HG02981 (cell line): Measurements from ENCODE around the gene ERFL.
"Not testable (repeated sequence)": the region's sequence is repeated elsewhere in the genome, so short reads cannot be mapped to it uniquely, and the experiment has no call there.

Experiments
- ATAC-seq: cut with Tn5 transposase; IDR thresholded peaks from one replicate; pipeline ENCODE4 v1.9.1; 2021; ENCODE audit warnings: mild to moderate bottlenecking, moderate library complexity; ENCODE audit not compliant: unreplicated experiment

The ERFL gene

DNA sequence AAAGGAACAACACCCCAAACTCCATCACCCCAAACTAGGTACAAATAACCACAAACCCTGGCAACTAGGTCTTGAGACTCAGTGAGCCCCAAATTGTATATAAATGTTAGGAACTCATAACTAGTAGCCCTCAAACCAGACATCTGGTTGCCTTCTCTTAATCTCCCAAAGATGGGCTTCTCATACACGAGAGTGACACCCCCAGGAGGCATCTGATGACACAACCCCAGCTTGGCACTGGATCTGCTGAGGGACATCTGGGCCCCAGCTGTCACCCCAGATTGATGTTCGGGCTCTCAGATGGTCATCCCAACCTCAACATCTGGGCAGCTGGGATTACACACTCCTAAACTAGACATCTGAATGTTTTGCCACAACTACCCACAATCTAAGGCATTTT lies 16.1 kb upstream of the ERFL start:
- ATAC-seq: no peak

DNA sequence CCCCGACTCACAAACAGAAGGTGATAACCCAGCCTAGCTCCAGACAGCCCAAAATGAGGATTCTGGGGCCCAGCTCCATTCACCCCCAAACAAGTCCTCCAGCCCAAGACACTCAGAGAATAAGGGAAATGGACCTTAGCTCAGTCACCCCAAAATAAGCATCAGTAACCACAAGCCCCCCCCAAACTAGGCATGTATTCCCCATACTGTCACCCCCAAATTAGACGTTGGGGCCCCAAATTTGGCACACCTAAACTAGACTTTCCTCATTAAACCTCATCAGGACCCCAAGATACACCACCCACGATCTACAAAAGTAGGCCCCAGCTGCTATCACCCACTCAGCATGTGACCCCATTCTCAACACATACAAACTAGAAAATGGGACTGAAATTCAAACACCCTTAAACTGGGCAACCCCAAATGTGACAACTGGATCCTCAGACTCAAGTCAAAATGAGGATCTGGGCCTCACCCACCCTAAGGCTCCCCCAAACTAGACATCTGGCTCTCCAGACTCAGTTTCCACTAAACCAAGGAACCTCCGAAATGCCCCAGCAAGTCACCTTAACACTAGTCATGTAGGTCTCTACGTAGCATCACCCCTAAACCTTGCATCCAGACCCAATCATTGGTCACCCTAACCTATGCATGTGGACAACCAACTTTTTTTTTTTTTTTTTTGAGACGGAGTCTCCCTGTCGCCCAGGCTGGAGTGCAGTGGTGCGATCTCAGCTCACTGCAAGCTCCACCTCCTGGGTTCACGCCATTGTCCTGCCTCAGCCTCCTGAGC lies 13.4 kb upstream of the ERFL start:
- ATAC-seq: no peak

DNA sequence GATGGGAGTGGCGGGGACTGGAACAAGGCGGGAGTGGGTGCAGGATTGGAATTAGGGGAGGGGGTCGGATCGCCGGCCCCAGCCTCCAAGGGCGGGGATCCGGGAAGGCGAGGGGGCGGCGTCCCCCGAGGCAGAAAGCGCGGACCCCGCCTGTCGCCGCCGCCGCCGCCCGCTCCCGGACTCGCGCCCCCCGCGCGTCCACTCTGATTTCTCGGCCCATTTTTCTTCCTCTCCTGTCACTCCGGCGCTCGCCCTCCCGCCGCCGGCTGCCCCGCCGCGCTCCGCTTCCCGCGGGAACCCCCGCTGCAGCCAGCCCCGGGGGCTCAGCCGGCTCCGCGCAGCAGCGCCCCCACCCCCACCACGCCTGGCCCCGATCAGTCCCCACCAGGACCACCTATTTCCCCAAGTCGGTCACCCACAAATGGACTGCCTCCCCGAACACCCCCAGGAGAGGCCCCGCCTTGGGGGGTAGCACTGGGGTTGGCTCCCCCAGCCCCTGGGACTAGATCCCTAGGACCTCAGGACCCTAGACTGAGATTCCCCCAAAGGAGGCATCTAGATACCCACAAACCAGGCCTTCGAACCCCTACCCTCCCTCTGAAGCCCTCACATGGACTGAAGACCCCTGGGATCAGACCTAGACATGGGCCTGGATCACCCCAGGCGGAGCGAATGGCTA lies 12.6 kb upstream of the ERFL start:
- ATAC-seq: no peak

DNA sequence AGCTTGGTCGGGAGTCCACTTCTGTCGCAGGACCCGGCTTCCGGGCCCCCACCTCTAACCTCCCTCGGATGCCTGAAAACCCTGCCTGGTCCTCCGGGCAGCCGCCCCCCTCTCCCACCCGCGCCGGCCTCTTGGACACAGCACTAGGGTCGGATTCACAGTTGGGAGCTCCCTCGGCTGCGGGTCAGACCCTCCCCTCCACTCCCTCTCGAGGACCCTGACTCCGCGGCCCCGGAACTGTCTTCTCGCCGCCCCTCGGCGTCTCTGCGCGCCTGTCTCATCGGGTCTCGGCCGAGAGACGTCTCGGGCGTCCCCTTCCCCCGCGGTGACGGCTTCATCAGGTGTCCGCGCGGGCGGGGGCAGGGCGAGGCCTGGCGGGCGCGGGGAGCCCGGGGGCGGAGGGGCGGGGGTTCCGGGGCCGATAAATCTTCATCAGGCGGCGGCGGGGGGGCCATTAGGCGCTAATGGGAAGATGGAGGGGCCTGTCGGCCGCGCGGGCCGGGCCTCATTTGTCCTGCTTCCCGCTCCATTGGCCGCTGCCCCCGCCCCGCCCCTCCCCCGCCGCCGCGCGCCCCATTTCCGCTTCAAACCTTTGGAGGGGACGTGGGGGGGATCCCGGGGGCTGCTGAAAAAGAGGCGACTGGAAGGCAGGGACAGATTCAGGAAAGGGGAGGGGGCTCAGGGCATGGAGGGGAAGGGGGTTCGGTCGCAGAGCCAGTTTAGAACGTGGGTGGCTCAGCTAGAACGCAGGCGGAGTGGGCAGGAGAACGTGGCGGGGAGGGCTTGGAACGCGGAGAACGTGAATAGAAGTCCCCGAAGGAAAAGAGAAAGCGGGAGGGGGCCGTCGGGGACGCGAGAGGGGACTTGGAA lies 11.8 kb upstream of the ERFL start:
- ATAC-seq: no peak

DNA sequence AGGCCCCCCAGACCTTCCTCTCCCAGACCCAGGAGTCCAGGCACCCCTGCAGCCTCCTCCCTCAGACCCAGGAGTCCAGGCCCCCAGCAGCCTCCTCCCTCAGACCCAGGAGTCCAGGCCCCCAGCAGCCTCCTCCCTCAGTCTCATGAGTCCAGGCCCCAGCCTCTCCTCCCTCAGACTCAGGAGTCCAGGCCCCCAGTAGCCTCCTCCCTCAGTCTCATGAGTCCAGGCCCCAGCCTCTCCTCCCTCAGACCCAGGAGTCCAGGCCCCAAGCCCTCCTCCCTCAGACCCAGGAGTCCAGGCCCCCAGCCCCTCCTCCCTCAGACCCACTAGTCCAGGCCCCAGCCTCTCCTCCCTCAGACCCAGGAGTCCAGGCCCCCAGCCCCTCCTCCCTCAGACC lies 11.0 kb upstream of the ERFL start:
- ATAC-seq: not testable (repeated sequence)

DNA sequence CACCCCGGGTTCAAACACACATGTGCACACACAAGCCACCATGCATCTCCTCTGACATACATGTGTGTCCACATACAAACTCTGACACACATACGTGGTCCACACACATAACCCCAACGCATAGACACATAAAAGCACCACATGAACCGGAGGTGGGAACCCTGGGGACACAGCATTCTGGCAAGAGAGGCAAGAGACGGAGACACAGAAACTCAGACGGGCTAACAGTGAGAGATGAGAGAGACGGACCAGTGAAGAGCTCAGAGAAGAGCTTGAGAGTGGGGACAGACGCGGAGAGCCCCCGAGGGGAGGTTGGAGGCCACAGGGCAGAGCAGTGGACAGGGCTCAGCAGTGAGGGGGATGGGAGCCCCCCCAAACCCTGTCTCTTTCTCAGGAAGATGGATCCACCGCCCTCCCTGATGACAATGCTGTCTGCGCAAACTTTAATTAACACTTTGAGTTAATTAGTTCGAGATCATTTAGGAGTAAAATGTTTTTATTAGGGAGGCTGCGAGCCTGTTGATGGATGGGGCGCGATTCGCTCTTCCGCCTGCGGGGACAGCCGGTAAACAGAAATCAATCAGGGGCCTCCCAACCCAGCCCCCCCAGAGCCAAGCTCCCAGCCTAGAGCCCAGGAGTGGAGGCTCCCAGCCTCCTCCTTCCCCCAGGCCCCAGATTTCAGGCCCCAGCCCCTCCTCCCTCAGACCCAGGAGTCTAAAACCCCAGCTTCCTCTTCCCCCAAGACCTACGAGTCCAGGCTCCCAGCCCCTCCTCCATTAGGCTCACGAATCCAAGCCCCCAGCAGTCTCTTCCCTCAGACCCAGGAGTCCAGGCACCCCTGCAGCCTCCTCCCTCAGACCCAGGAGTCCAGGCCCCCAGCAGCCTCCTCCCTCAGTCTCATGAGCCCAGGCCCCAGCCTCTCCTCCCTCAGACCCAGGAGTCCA lies 9.5 kb upstream of the ERFL start:
- no peak for ATAC-seq

DNA sequence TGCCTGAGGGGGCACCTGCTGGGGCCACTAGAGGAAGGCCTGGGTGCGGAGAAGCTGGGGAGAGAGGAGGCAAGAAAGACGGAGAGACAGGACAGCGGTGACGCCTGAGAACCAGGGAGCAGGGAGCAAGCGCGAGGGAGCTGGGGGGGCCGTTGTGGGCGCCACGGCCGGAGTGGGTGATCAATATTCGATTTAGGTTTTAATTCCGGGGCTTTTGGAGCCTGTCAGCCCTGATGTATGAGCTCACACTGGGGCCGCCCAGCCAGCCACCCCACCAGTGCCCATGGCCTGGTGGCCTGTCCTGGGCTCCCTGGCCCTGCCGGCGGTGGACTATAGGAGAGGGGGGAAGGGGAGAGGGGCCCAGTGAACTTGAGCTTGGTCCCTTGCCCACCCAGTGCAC lies 8.7 kb upstream of the ERFL start:
- ATAC-seq: no peak

DNA sequence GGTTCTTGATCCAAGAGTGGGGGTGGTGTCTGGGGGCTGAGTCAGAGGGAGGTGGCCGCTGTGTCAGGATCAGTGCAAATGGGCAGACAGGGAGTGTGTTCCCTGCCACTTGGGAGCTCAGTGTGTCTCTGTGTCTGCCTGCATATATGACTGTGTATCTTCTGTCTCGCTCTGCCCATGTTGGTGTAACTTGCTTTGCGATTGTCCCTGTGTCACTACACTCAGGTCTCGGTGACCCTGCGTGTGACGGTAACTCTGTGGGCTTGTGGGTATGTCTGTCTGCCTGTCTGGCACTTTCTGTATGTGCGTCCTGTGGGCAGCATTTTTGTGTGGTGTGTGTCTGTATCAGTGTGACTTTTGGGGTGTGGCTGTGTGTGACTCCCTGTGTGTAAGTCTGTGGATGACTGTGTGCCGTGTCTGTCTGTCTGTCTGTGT lies 8.2 kb upstream of the ERFL start:
- no peak for ATAC-seq

DNA sequence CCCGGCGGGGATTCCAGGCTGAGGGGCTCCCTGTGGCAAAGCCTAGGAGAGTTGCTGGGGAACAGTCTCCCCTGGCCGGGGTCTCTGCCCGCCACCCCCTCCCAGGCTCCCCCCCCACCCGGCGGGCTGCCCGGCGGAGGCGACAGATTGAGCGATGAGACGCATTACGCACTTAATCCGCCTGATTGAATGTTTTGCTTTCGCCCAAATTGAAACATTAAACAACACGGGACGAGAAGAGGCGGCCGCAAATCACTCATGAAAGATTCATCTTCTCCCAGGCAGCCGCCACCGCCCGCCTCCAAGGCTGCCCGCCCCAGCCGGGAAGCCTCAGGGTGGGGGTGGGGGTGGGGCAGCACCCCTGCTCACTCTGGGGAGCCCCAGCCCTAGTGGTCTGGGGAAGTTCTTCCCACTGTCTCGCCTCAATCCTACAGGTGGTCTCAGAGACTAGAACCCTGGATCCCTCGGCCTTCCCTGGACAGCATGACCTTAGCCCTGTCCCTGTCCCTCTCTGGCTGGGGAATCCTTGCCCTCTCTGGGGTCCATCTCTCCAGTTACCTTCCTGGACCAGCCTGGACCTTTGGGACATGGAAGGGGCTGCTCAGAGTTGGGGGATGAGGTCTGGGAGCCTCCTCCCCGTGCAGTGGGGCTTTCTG lies 7.6 kb upstream of the ERFL start:
- ATAC-seq: no peak

DNA sequence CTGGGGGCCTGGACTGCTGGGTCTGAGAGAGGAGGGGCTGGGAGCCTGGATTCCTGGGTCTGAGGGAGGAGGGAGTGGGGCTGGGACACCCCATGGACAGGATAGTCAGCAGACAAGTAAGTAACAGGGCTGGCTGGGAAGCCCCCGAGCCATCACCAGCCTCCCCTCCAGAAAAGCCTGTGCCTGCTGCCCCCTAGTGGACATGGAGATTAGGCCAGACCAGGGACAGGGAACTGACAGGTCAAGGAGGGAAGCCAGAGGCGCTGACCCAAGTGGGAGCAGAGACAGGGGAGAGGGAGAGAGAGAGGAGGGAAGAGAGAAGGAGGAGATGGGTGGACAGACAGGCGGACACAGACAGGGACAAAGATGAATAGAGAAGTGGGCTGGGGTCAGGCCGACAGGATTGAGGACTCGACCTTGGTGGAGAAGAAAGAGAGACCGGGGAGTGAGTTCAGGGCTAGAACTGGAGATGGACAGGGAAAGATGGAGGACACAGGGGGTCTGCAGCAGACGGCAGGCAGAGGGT lies 6.7 kb upstream of the ERFL start:
- no peak for ATAC-seq

DNA sequence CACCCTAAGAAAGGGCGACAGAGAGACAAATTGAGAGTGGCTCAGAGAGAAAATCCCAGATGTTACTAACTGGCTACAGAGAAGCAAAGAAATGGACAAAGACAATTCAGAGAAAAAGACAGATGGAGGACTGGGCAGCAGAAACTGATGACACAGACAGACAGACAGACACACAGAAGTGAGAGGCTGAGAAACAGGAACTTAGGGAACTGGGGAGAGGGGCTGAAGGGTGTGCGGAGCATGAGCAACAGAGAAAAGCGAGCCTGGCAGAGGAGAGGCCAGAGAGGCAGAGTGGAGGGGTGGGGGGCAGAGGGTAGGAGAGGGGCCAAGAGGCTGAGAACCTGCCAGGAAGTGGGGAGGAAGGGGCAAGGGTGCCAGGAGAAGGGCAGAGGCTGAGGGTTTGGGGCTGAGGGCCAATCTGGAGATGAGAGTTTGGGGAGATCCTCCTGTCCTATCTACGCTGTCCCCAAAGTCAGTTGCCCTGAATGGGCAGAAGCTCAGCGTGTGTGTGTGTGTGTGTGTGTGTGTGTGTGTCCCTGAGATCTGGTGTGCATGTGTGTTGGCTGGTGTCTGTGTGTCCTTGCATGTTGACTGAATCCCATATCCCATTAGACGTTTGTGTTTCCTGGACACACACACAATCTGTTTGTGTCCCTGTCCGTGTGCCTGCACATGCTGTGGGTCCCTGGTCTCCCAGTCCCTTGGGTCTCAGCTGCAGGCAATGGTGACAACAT lies 5.6 kb upstream of the ERFL start:
- ATAC-seq: no peak

DNA sequence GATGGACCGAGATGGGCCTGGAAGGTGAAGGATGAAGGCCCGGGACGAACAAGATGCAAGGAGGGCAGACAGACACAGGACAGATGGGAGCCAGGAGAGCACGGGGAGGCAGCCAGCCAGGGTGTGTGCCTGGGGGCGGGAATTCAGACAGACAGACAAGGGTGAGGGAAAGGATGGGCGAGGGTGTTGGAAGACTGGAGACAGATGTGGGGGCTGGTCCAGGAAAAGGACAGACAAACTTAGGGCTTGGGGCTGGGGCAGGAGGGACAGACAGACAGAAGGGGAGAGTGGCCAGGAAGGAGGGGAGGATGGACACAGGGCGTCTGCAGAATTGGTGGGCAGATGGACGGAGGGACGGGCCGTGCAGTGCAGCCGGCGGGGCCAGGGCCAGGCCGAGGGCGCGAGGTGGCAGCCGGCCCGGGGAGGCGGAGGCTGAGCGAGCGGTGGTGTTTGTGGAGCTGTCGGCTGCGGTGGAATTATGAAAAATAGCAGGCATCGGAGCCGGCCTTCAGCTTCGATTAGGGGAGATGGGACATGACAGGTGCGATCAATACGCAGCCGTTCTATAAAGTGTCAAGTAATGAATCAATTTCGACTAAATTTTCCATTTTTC lies 4.6 kb upstream of the ERFL start:
- no peak for ATAC-seq

DNA sequence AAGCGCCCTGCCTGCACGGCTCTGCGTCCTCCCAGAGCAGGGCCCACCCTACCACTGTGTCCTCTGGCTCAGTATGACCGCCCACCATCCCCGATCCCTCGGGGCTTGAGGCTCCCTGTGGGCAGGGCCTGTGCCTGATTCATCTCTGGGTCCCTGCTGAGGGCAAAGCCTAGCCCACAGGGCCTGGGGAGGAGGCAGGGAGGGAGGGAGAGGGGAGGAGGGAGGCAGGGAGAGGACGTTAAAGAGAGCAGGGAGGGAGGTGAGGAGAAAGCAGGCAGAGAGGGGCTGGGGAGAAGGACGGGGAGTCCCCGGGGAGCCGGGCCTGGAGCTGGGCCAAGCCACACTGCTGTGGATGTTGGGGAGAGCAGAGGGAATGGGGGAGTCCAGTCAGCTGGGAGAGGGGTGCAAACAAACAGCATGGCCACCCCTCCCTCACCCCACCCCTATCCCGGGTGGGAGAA lies 4.0 kb upstream of the ERFL start:
- ATAC-seq: no peak

DNA sequence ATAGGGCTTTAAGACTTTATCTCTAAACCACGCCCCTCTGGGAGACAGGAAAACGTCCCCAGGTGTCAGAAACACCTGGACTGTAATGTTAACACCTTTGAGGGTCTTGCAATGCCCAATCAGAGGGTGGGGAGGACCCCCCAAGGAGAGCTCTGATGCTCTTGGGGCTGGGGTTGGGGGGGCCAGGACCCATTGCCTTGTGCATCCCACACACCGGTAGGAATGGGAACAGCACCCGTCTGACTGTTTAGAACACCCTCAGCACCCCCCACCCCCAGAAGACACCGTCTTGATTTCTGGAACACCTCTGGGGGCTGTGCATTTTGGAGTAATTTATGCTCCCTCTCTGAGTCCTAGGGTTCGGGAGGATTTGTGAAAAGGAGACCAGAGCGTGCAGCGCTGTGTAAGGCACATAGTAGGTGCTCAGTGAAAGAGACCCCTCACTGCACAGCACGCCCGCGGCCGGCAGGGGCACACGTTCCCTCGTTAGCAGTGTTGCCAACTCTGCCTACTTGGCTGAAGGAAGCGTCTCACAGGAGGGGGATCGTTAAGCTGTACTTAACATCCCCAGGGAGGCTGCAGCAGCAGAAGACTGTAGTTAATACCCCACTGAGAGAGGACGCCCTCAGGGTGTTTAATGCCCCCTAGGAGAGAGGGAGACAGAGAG lies 2.8 kb upstream of the ERFL start:
- no peak for ATAC-seq

DNA sequence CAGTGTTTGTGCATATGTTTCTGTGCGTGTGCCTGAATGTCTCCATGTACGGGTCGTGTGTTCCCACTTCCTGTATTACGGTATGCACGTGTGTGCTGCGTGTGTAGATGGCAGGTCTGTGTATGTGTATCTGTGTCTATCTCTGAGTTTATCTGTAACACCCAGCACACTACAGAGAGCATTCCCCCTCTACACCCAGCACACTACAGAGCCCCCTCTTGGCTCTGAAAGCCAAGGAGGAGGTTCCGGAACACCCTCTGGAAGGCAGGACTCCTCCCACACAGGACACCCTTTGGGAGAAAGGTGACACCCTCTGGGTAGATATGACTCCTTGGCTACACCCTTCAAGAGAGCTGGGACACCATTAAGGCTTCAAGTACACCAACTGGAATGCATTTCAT lies 2.1 kb upstream of the ERFL start:
- ATAC-seq: no peak

DNA sequence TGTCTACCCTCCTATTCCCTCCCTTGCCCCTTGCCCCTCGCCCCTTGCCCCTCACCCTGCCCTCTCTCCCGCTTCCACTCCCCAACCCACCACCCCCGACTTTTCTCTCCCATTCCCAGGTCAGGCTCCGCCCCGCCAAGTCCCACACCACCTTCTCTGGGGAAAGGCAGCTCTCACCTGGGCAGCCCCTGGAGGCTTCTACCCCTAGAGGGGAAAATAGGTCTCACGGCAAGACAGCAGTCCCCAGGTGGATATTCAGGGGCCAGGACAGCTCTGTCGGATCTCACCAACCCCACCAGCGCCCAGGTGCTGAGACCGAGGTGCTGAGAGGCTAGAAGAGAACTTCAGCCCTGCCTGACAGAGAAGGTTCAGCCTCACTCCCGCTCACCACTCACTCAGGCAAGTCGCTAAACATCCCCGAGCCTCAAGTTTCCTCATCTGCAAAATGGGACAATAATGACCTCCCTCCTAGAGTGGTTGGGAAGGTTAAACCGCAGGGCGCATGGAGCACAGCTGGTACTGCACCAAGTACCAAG lies 1.4 kb upstream of the ERFL start:
- no peak for ATAC-seq

DNA sequence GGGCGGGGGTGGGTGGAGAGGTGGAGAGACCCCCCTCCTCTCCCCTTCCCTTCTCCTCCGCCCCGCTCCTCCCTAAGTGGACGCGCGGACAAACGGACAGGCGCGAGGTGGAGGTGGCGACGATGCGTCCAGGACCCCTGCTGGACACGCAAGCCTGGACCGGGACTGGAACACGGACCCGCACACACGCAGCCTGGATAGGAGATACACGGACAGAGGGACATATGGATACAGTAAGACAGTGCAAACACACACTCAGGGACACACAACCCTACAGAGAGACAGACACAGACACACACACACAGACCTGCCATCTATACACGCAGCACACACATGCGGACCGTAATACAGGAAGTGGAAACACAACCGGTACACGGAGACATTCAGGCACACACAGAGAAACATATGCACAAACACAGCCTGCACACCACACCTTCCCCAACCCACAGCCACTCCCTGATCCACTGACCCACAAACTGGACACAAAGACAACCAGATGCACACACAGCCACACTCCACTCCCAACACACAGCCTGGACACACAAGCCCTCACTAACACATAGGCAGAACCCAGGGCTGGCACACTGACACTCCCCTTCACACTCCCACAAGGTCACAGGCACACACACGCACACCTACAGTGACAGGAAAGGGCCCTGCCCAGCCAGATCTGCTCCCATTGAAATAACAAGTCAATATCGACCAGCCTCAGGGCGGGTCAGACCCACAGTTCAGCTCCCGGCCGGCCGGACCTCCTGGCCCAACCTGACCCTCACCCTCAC lies 696 bp upstream of the ERFL start:
- ATAC-seq: no peak
